Upper lobe of left lung (tissue), 6 donors: Measurements from ENCODE around the gene POLD1. TPM values are rescaled to one million over a fixed set of nuclear protein-coding genes. Genes with fewer than 3 reads are reported as not detected.
A peak's percentile ranks its signal among the peaks of the same experiment; 100 is the strongest.

ENCODE experiments used
- ATAC-seq, 2 donors: fragments of 200-7000 bp; cut with Tn5 transposase; one replicate each; pipeline ENCODE4 v1.9.1; 2022; ENCODE audit warnings: mild to moderate bottlenecking in 2 of 2, moderate library complexity in 2 of 2; ENCODE audit not compliant: low FRiP score in 2 of 2
- DNase-seq, 2 donors: peaks; one replicate each; pipeline ENCODE4 v3.0.0-alpha.2; 2019 to 2020
- H3K27ac ChIP-seq, 4 donors: fragments of 200-600 bp; sonication (generic); one replicate each; pipeline ENCODE4 v1.5.1; 2016 to 2019
- H3K27me3 ChIP-seq, 4 donors: fragments of 200-600 bp; sonication (generic); one replicate each; pipeline ENCODE4 v1.5.1; 2017 to 2019
- H3K36me3 ChIP-seq, 4 donors: fragments of 200-600 bp; sonication (generic); one replicate each; pipeline ENCODE4 v1.5.1; 2016 to 2019
- H3K4me1 ChIP-seq, 4 donors: fragments of 200-600 bp; sonication (generic); one replicate each; pipeline ENCODE4 v1.5.1; 2018 to 2019
- H3K4me3 ChIP-seq, 4 donors: fragments of 200-600 bp; sonication (generic); one replicate each; pipeline ENCODE4 v1.5.1; 2017 to 2019; ENCODE audit warnings: mild to moderate bottlenecking in 2 of 4, moderate library complexity in 1 of 4
- H3K9me3 ChIP-seq, 4 donors: fragments of 200-600 bp; sonication (generic); one replicate each; pipeline ENCODE4 v1.5.1; 2018 to 2019
- CTCF ChIP-seq, 6 experiments: fragments of 450-650 bp in 4 of 6; fragments of 200-600 bp in 2 of 6; sonication (generic) in 2 of 6; IDR thresholded peaks; one replicate each; pipeline ENCODE4 v1.5.1; 2016 to 2019; ENCODE audit warnings: antibody characterized with exemption in 6 of 6
- EP300 ChIP-seq, 4 donors: sonication (generic); formaldehyde crosslinking; IDR thresholded peaks; one replicate each; pipeline ENCODE4 v1.5.1; 2017; ENCODE audit warnings: antibody characterized with exemption in 4 of 4, control low read depth in 2 of 4
- POLR2A ChIP-seq, 4 donors: fragments of 450-650 bp; IDR thresholded peaks; one replicate each; pipeline ENCODE4 v1.5.1; 2016 to 2017; ENCODE audit warnings: antibody characterized with exemption in 4 of 4, mild to moderate bottlenecking in 2 of 4
- POLR2AphosphoS5 ChIP-seq, 2 donors: sonication (generic); formaldehyde crosslinking; IDR thresholded peaks; one replicate each; pipeline ENCODE4 v1.5.1; 2017; ENCODE audit warnings: antibody characterized with exemption in 2 of 2
- WGBS, 2 donors: methylation state at CpG; one replicate each; pipeline ENCODE4 v1.1.5; 2017 to 2018; 5-methylcytosine and 5-hydroxymethylcytosine counted together
- total RNA-seq, 6 donors: library from RNA; depleted of rRNA in 4 of 6; stranded (reverse); fragments of >200 nt in 4 of 6; gene quantifications; one replicate each; pipeline versions ENCODE4 v1.1.0 to v1.2.1, GENCODE V29; 2016 to 2021
- donor health status: DM: no; HTN: no; CAD: no; lungs with moderate emphysema.
- donor health status: DM: no; HTN: yes; CAD: no; lungs with severe emphysema.

The POLD1 gene
- total RNA-seq, 6 donors from 2014 or later = 20.5 to 66.0 (median 44.0) TPM

GRCh38 chr19:50414864-50415660 is 30.9 kb downstream of the POLD1 start:
- Histone ChIP-seq H3K4me1 (peaks cover 0 to 15% (median 8%) of the 10 kb centered on the region in 4 donors), H3K36me3 (peaks cover 0 to 4% (median under 1%) of the 10 kb centered on the region in 4 donors), H3K27ac (peak overlapping the region in 1 of 4 donors; percentile 6), H3K9me3 (no peaks in the 10 kb centered on the region), H3K4me3 (peak overlapping the region in 1 of 4 donors; percentile 6), H3K27me3 (peaks cover 0 to 12% (median 5%) of the 10 kb centered on the region in 4 donors)
- peak; percentile 78 to 91 for ATAC-seq
- DNase-seq = peak; percentile 83 to 95
- 49 to 89% methylated on average over 11 to 34 of the region's 37 CpGs for WGBS, 2 donors
- TF ChIP-seq POLR2AphosphoS5 (IDR thresholded peaks at IDR 0.05) (no peak), CTCF (IDR thresholded peaks at IDR 0.05) (peak; percentile 89 to 95 (median 92))

GRCh38 chr19:50415661-50416033 is 31.5 kb downstream of the POLD1 start:
- ATAC-seq (peak; percentile 25 to 57), DNase-seq (peak; percentile 50 to 88)
- H3K36me3 ChIP-seq = no peaks in the 10 kb centered on the region
- TF ChIP-seq EP300 (IDR thresholded peaks at IDR 0.05) (no peak), POLR2A (IDR thresholded peaks at IDR 0.05) (no peak), POLR2AphosphoS5 (IDR thresholded peaks at IDR 0.05) (no peak), CTCF (IDR thresholded peaks at IDR 0.05) (no peak)
- peak overlapping the region in 1 of 4 donors; percentile 6 for H3K27ac ChIP-seq
- H3K9me3 ChIP-seq = no peaks in the 10 kb centered on the region
- peaks cover 0 to 12% (median 5%) of the 10 kb centered on the region in 4 donors for H3K27me3 ChIP-seq
- H3K4me1 ChIP-seq = peaks cover 0 to 15% (median 8%) of the 10 kb centered on the region in 4 donors
- peak overlapping the region in 1 of 4 donors; percentile 6 for H3K4me3 ChIP-seq
- WGBS, 2 donors = 77 to 92% methylated on average over 8 to 16 of the region's 22 CpGs

- H3K27ac ChIP-seq = no peak overlapping the region
- no peak overlapping the region for H3K4me3 ChIP-seq
- ATAC-seq (peak in 1 of 2 donors; percentile 2), DNase-seq (peak in 1 of 2 donors; percentile 81)
- no peaks in the 10 kb centered on the region for H3K9me3 ChIP-seq
- no peaks in the 10 kb centered on the region for H3K36me3 ChIP-seq
- TF ChIP-seq CTCF (IDR thresholded peaks at IDR 0.05) (no peak), POLR2A (IDR thresholded peaks at IDR 0.05) (no peak), EP300 (IDR thresholded peaks at IDR 0.05) (no peak), POLR2AphosphoS5 (IDR thresholded peaks at IDR 0.05) (no peak)
- H3K27me3 ChIP-seq = peaks cover 0 to 12% (median 5%) of the 10 kb centered on the region in 4 donors
- peaks cover 0 to 15% (median 8%) of the 10 kb centered on the region in 4 donors for H3K4me1 ChIP-seq
- 86 to 90% methylated on average over 16 to 30 of the region's 35 CpGs for WGBS, 2 donors
These were observed 32.2 kb downstream of the POLD1 start for GRCh38 chr19:50416034-50416977.

GRCh38 chr19:50417111-50418081 is 33.2 kb downstream of the POLD1 start:
- DNase-seq (peak in 1 of 2 donors; percentile 82), ATAC-seq (no peak)
- no peak overlapping the region for H3K27ac ChIP-seq
- H3K4me1 ChIP-seq = peaks cover 0 to 15% (median 8%) of the 10 kb centered on the region in 4 donors
- TF ChIP-seq EP300 (IDR thresholded peaks at IDR 0.05) (no peak), POLR2AphosphoS5 (IDR thresholded peaks at IDR 0.05) (no peak)
- H3K36me3 ChIP-seq = no peaks in the 10 kb centered on the region
- WGBS, 2 donors = 90 to 100% methylated on average over 1 to 19 of the region's 42 CpGs
- H3K27me3 ChIP-seq = peaks cover 0 to 12% (median 5%) of the 10 kb centered on the region in 4 donors
- H3K9me3 ChIP-seq = no peaks in the 10 kb centered on the region
- H3K4me3 ChIP-seq = no peak overlapping the region
